Cardiac septum (tissue), 1 donor: ENCODE measurements around the gene CLEC16A. TPM values are rescaled to one million over a fixed set of nuclear protein-coding genes. Genes with fewer than 3 reads are reported as not detected.
"Not testable (repeated sequence)": the region's sequence is repeated elsewhere in the genome, so short reads cannot be mapped to it uniquely, and the experiment has no call there.

Experiments used
- DNase-seq: peaks from one replicate; pipeline ENCODE4 v3.0.0-alpha.2; 2020; ENCODE audit warnings: low spot score
- intact Hi-C: fragments of 100-400 bp; cut with DNase I; formaldehyde crosslinking; loops from one replicate; pipeline ENCODE4 v1.14.0; 2022
- total RNA-seq: library from RNA; stranded (reverse); fragmentation: NEBNext Ultra II Directional; extraction: Animal tissue kit (Norgen Biotek cat#: 25700); gene quantifications from one replicate; pipeline ENCODE4 v1.2.1, GENCODE V29; 2021
- donor health status: DM: no; HTN: no; CAD: no.

CLEC16A gene
- total RNA-seq, 1 donor from 2014 or later, result 28.4 TPM

GRCh38 chr16:11098601-11099390 is 154.4 kb downstream of the CLEC16A start:
- DNase-seq, result no peak
- intact Hi-C loops, result no loop called here

DNA sequence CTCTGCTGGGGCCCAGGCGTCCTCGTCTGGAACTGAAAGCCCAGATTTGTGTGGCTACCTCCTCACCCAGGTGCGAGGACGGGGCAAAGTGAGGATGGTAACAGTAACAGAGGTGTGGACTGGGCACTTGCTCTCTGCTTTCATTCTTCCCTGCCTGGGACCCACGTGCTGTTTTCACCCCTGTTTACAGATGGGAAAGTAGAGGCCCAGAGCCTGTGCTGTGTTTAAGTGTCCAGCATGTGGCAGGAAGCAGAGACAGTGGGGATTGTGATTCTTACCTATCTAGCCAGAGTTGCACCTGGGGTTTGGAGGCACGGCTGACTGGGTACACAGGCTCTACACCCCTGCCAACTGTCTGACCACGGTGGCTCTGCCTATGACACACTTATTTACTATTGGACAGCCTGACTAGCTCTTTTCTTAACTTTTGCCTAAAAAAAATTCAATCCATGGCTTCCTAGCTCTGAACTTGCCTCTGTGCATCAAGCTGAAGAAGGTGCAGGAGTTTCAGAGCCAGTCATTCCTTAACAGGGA is 155.4 kb downstream of the CLEC16A start:
- no peak for DNase-seq
- intact Hi-C loops, result loop anchor here (5.0 kb wide), 1 partner anchor 63 kb away; no protein-coding TSS in a partner anchor

DNA sequence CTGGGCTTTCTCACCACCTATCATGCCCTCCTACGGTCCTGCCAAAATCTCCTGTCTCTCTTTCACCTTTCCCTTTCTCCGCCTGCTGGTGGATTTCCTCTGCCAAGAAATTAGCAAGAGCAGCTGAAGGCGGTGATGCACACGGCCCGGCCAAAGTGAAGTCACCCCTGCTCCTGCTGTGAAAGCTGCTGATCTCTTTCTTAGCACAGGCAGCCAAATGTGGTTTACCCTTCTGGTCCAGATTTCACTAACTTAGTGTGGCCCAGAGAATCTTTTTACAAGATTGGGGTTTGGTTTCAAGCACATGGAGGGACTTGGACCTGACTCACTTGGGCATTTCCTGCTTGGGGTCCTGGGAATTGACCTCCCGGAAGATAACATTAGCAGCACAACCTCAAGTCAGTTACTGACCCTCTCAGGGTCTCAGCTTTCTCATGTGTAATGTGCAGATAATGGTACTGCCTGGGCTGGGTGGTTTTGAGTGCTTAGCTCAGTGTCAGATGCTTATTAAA is 155.9 kb downstream of the CLEC16A start:
- DNase-seq, result no peak
- intact Hi-C loops, result loop anchor here (5.0 kb wide), 1 partner anchor 62 kb away; no protein-coding TSS in a partner anchor

DNA sequence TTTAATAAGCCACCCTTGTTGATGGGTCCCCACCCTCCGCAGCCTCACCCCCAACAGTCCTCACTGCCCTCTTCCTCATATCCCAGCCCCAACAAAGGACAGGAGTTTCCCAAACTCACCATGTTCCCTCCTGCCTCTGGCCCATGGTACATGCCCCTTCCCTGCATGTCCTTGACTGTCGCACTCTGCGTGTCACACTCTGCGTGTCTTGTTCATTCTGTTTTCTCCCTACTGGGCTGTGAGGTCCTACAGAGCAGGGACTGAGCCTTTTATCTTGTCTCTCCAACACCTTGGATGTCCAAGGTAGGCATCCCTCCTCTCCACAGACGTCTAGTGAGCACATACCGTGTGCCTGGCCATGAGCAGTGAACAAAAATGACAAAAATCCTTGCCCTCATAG is 156.9 kb downstream of the CLEC16A start:
- intact Hi-C loops, result loop anchor here (5.0 kb wide), 1 partner anchor 61 kb away; no protein-coding TSS in a partner anchor
- no peak for DNase-seq

- intact Hi-C loops, result loop anchor here (2.0 to 5.0 kb wide), 2 partner anchors 60 to 153 kb away; no protein-coding TSS in a partner anchor
- DNase-seq, result no peak
Observed at GRCh38 chr16:11101695-11102522, 157.5 kb downstream of the CLEC16A start.

GRCh38 chr16:11102523-11102898 is 158.1 kb downstream of the CLEC16A start:
- intact Hi-C loops, result loop anchor here (2.0 to 5.0 kb wide), 2 partner anchors 60 to 152 kb away; no protein-coding TSS in a partner anchor
- no peak for DNase-seq

GRCh38 chr16:11103301-11103700 is 158.9 kb downstream of the CLEC16A start:
- intact Hi-C loops, result loop anchor here (2.0 to 5.0 kb wide), 2 partner anchors 59 to 152 kb away; no protein-coding TSS in a partner anchor
- DNase-seq, result not testable (repeated sequence)

- intact Hi-C loops, result loop anchor here (5.0 kb wide), 1 partner anchor 58 kb away; no protein-coding TSS in a partner anchor
- no peak for DNase-seq
Observed at GRCh38 chr16:11104168-11105037, 160.0 kb downstream of the CLEC16A start.

- DNase-seq, result no peak
- intact Hi-C loops, result no loop called here
Observed at GRCh38 chr16:11105038-11105903, 160.9 kb downstream of the CLEC16A start.

DNA sequence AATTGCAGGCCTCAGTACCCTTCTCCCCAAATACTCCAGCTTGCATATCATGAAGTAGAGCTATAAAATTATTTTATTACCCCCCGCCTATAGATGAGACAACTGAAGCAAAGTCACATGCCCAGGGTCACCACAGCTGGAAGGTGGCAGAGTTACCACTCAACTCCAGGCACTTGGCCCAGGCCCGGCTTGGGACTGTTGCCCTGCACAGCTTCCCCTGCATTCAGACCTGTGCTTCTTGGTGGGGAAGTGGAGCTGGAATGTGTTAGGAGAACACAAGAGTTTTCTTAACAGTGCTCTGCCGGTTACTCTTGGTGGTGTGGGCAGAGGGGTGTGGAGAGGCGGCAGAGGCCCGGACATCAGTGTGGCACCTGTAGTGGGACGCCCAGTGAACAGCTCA is 162.4 kb downstream of the CLEC16A start:
- intact Hi-C loops, result no loop called here

GRCh38 chr16:11107780-11108465 is 163.6 kb downstream of the CLEC16A start:
- DNase-seq, result no peak
- intact Hi-C loops, result no loop called here

More for the DNA sequence above, 162.4 kb downstream of the CLEC16A start:
- no peak for DNase-seq

DNA sequence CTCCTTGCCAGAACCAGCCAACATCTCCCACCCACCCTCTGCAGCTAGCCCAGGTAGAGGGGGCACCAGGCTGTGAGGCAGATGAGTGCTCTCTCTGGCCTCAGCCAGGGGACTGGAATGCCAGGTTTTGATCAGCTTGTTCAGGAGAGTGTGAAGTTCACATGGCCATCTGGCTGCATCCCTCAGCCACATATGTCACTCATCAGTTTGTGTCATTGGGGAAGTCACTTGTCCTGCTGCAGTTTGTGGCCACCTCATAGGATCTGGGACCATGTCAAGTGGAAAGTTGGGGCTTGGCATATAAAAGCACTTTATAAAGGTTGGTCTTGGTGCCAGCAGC is 164.1 kb downstream of the CLEC16A start:
- DNase-seq, result no peak
- intact Hi-C loops, result no loop called here

DNA sequence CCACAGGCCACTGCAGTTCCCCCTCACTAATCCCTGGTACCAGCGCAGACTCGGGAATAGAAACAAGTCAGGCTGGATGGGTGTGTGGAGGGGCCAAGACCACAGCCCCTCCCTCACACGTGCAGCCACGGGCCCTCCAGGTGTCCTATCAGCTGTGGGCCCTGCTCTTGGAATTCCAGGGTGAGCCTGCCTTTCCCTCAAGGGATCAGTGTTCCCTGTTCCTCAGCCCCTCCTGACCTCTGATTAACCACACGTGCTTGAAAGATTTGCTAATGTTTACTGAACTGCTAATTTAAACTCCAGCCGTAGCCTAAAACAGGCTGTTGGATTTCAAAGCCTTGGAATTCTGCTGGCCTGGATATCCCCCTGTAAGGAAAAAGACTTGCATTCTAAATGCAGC is 165.2 kb downstream of the CLEC16A start:
- intact Hi-C loops, result no loop called here
- DNase-seq, result no peak

- no peak for DNase-seq
- intact Hi-C loops, result no loop called here
Observed at GRCh38 chr16:11111150-11111549, 166.8 kb downstream of the CLEC16A start.

- no peak for DNase-seq
- intact Hi-C loops, result no loop called here
Observed at GRCh38 chr16:11111856-11112634, 167.7 kb downstream of the CLEC16A start.

DNA sequence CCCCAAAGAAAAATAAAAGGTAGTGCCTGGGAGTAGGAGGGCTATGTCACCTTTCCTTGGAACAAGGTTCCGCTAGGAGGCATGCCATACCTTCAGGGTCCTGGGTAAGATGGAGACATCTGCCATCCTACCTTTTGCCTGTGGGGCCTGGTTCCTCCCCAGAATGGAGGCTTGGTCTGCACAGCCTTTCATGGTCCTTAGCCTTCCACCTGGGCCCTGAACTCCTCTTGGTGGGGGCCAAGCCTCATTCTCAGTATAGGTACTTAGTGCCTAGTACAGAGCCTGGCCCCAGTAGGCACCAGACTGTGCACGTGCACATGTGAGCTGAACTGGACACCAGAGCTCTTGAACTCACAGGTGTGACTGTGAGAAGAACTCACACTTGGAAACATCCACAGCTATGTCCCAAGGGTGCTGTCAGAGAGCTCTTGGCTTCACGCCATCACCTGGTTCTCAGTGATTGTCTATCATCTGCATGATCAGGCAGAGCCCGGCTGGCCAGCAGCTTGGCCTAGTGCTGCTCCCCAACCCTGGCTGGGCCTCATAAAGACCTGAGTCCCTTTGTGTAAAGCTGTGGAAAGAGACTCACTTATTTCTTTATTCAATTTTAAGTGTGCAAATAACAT is 168.5 kb downstream of the CLEC16A start:
- no peak for DNase-seq
- intact Hi-C loops, result no loop called here
